Trophoblast cell (in vitro differentiated cells and primary cell): ENCODE data around the gene FRMPD4.

Experiments
- DNase-seq, 2 donors: peaks; one replicate each; pipeline ENCODE4 v3.0.0-alpha.2; 2016
- H2AFZ ChIP-seq: 2 replicates; pipeline ENCODE4 v1.6.1; 2013; ENCODE audit warnings: low read length, moderate library complexity, mild to moderate bottlenecking; ENCODE audit not compliant: insufficient read depth, poor library complexity
- H2AK5ac ChIP-seq: 2 replicates; pipeline ENCODE4 v1.6.1; 2013; ENCODE audit warnings: mild to moderate bottlenecking, low read length
- H2BK120ac ChIP-seq: 2 replicates; pipeline ENCODE4 v1.6.1; 2013; ENCODE audit warnings: low read length, mild to moderate bottlenecking, moderate library complexity; ENCODE audit not compliant: insufficient read depth, poor library complexity
- H2BK12ac ChIP-seq: 2 replicates; pipeline ENCODE4 v1.6.1; 2013; ENCODE audit warnings: mild to moderate bottlenecking, low read length, moderate library complexity
- H2BK5ac ChIP-seq: 2 replicates; pipeline ENCODE4 v1.6.1; 2013; ENCODE audit warnings: low read length, low read depth, moderate library complexity, mild to moderate bottlenecking; ENCODE audit not compliant: poor library complexity
- H3K14ac ChIP-seq: 2 replicates; pipeline ENCODE4 v1.6.1; 2013; ENCODE audit warnings: mild to moderate bottlenecking, low read length
- H3K18ac ChIP-seq: 2 replicates; pipeline ENCODE4 v1.6.1; 2013; ENCODE audit warnings: mild to moderate bottlenecking, low read length
- H3K23ac ChIP-seq: 2 replicates; pipeline ENCODE4 v1.6.1; 2013; ENCODE audit warnings: low read length
- H3K27ac ChIP-seq: 2 replicates; pipeline ENCODE4 v1.5.1; 2013; ENCODE audit warnings: low read depth, mild to moderate bottlenecking, inconsistent platforms, low read length, moderate library complexity
- H3K27me3 ChIP-seq: 2 replicates; pipeline ENCODE4 v1.6.1; 2013; ENCODE audit warnings: inconsistent platforms, mild to moderate bottlenecking, low read length, moderate library complexity; ENCODE audit not compliant: insufficient read depth
- H3K36me3 ChIP-seq, 2 experiments: 1 replicate in 1 of 2; 2 replicates in 1 of 2; pipeline ENCODE4 v1.6.1; 2013; ENCODE audit warnings: low read length in 2 of 2, mild to moderate bottlenecking in 2 of 2, moderate library complexity in 1 of 2; ENCODE audit not compliant: insufficient read depth in 2 of 2, control insufficient read depth in 1 of 2
- H3K4ac ChIP-seq: 2 replicates; pipeline ENCODE4 v1.6.1; 2013; ENCODE audit warnings: low read depth, mild to moderate bottlenecking, low read length, moderate library complexity
- H3K4me1 ChIP-seq, 2 experiments: 1 replicate in 1 of 2; 2 replicates in 1 of 2; pipeline ENCODE4 v1.6.1; 2013; ENCODE audit warnings: low read length in 2 of 2, mild to moderate bottlenecking in 2 of 2, moderate library complexity in 1 of 2; ENCODE audit not compliant: insufficient read depth in 2 of 2, control insufficient read depth in 1 of 2
- H3K4me2 ChIP-seq: 2 replicates; pipeline ENCODE4 v1.6.1; 2013; ENCODE audit warnings: inconsistent platforms, mild to moderate bottlenecking, low read length, moderate library complexity
- H3K4me3 ChIP-seq: 2 replicates; pipeline ENCODE4 v1.5.1; 2013; ENCODE audit warnings: mild to moderate bottlenecking, low read depth, low read length, inconsistent platforms
- H3K79me1 ChIP-seq: one replicate; pipeline ENCODE4 v1.6.1; 2013; ENCODE audit warnings: low read length
- H3K79me2 ChIP-seq: 2 replicates; pipeline ENCODE4 v1.6.1; 2013; ENCODE audit warnings: low read length, mild to moderate bottlenecking; ENCODE audit not compliant: control insufficient read depth, insufficient read depth, poor library complexity
- H3K9ac ChIP-seq: 2 replicates; pipeline ENCODE4 v1.6.1; 2013; ENCODE audit warnings: mild to moderate bottlenecking, low read length
- H3K9me3 ChIP-seq: 2 replicates; pipeline ENCODE4 v1.6.1; 2013; ENCODE audit warnings: low read depth, mild to moderate bottlenecking, control low read depth, inconsistent platforms, low read length; ENCODE audit not compliant: insufficient read depth
- H4K12ac ChIP-seq: 2 replicates; pipeline ENCODE4 v1.6.1; 2013; ENCODE audit warnings: low read depth, mild to moderate bottlenecking, low read length, moderate library complexity
- H4K8ac ChIP-seq: 2 replicates; pipeline ENCODE4 v1.6.1; 2013; ENCODE audit warnings: low read depth, mild to moderate bottlenecking, low read length, moderate library complexity
- H4K91ac ChIP-seq: one replicate; pipeline ENCODE4 v1.6.1; 2013; ENCODE audit warnings: low read depth, mild to moderate bottlenecking, low read length, moderate library complexity
- WGBS: extraction: QIAGEN DNeasy Blood & Tissue Kit; methylation state at CpG from one replicate; pipeline ENCODE4 v1.1.7; 2013; ENCODE audit warnings: missing lambda C conversion rate; ENCODE audit not compliant: insufficient read length, insufficient coverage; ENCODE audit errors: extremely low coverage; 5-methylcytosine and 5-hydroxymethylcytosine counted together

FRMPD4 gene

DNA sequence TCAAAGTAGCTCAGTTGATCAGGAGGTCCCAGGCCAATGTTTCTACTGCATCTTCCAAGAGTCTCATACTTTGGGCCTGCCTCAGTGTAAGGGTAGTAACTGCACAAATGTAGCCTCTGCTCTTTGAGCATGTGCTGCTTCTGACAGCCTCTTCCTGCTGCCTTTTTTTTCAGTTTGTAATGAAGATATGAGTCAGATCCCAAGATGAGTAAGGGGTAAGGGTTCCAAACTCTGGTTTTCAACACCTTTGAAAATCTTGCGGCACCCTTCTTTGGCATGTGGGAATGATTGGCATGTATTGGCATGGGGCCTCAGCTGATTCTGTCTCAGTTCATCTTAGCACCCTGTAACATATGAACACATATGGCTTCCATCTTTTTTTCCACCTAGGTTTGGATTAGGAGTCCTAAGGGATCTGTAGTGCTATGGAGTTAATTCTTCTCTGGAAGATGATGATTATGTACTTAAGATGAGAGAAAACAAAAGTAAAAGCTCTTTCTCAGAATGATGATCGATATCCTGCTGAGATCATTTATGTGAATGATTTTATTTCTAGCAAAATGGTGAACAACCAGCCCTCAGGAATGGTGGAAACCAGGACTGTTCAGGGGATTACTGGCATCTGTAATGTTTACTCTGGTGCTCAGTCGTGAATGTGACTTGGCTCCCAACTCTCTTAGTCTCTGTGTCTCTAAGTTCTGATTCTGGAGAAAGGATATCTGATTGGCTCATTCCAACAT lies 534.3 kb downstream of the FRMPD4 start:
- no peaks in the 10 kb centered on the region for H3K36me3 ChIP-seq
- no peaks in the 10 kb centered on the region for H3K9me3 ChIP-seq
- H3K4me1 ChIP-seq, result no peaks in the 10 kb centered on the region
- no peaks in the 10 kb centered on the region for H3K27me3 ChIP-seq
- H3K79me2 ChIP-seq, result no peaks in the 10 kb centered on the region
- no CpG with 5 or more reads among the region's 3 CpGs for WGBS
- no peak overlapping the region for H2AK5ac ChIP-seq
- H3K4me2 ChIP-seq, result no peak overlapping the region
- H3K18ac ChIP-seq, result no peak overlapping the region
- no peak overlapping the region for H3K4ac ChIP-seq
- no peak overlapping the region for H2BK12ac ChIP-seq
- H3K14ac ChIP-seq, result no peak overlapping the region
- no peak overlapping the region for H3K23ac ChIP-seq
- H2BK120ac ChIP-seq, result no peak overlapping the region
- H4K8ac ChIP-seq, result no peak overlapping the region
- H3K4me3 ChIP-seq, result no peak overlapping the region
- no peaks in the 10 kb centered on the region for H3K79me1 ChIP-seq
- no peak for DNase-seq
- H4K12ac ChIP-seq, result no peak overlapping the region
- H2BK5ac ChIP-seq, result no peak overlapping the region
- H2AFZ ChIP-seq, result no peak overlapping the region
- H3K27ac ChIP-seq, result no peak overlapping the region
- no peak overlapping the region for H3K9ac ChIP-seq
- H4K91ac ChIP-seq, result no peak overlapping the region

DNA sequence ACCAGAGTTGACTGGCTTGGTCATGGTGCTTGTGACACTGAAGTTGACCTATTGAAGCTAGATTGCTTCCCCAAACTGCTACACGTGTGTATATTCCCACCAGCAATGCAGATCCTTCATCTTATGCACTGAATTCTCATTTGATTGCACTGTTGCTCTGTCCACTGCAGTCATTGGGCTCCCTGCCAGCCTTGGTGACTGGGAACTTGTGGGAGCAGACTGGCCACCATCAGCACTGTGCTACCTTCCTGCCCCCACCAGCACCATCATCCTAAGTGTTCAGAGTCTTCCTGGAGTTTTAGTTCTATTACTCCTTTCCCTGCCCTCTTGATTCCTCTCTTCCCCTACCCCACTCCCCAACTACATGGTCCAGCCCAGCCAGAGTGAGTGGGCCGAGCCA lies 535.2 kb downstream of the FRMPD4 start:
- Histone ChIP-seq H2BK120ac (no peak overlapping the region), H3K4ac (no peak overlapping the region), H3K4me3 (no peak overlapping the region), H2BK12ac (no peak overlapping the region), H3K9me3 (no peaks in the 10 kb centered on the region), H3K27ac (no peak overlapping the region), H3K79me1 (no peaks in the 10 kb centered on the region), H2BK5ac (no peak overlapping the region), H3K4me1 (no peaks in the 10 kb centered on the region), H4K91ac (no peak overlapping the region), H2AK5ac (no peak overlapping the region), H3K79me2 (no peaks in the 10 kb centered on the region), H3K14ac (no peak overlapping the region), H3K23ac (no peak overlapping the region), H4K8ac (no peak overlapping the region), H3K4me2 (no peak overlapping the region), H3K36me3 (no peaks in the 10 kb centered on the region), H2AFZ (no peak overlapping the region), H3K27me3 (no peaks in the 10 kb centered on the region), H3K9ac (no peak overlapping the region), H4K12ac (no peak overlapping the region), H3K18ac (no peak overlapping the region)
- no CpG with 5 or more reads among the region's 2 CpGs for WGBS
- no peak for DNase-seq

DNA sequence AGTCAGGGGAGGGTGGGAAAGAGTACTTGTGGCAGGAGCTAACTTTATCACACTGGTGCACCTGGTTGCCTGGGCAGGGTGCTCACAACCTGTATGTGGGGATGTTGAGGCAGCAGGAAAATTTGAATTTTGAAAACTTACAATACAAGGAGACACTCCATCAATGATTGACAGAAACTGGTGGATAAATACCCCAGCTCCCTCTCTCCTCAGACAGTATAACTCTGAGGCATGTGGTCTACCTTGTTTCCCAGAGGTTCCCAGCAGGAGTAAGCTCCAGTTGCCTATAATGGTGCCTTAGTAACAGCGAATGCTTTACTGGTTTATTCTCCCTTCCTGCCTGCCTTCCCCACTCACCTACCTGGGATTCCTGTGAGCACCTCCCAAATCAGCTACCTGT lies 541.2 kb downstream of the FRMPD4 start:
- Histone ChIP-seq H2AK5ac (no peak overlapping the region), H2AFZ (no peak overlapping the region), H2BK120ac (no peak overlapping the region), H3K79me2 (no peaks in the 10 kb centered on the region), H3K79me1 (no peaks in the 10 kb centered on the region), H3K4me2 (no peak overlapping the region), H3K4me1 (no peaks in the 10 kb centered on the region), H3K27me3 (no peaks in the 10 kb centered on the region), H3K27ac (no peak overlapping the region), H4K91ac (no peak overlapping the region), H3K23ac (no peak overlapping the region), H3K9ac (no peak overlapping the region), H3K36me3 (no peaks in the 10 kb centered on the region), H3K4me3 (no peak overlapping the region), H4K8ac (no peak overlapping the region), H3K18ac (no peak overlapping the region), H2BK5ac (no peak overlapping the region), H3K4ac (no peak overlapping the region), H2BK12ac (no peak overlapping the region), H3K9me3 (no peaks in the 10 kb centered on the region), H4K12ac (no peak overlapping the region), H3K14ac (no peak overlapping the region)
- DNase-seq, result no peak
- no CpG with 5 or more reads among the region's 1 CpG for WGBS

DNA sequence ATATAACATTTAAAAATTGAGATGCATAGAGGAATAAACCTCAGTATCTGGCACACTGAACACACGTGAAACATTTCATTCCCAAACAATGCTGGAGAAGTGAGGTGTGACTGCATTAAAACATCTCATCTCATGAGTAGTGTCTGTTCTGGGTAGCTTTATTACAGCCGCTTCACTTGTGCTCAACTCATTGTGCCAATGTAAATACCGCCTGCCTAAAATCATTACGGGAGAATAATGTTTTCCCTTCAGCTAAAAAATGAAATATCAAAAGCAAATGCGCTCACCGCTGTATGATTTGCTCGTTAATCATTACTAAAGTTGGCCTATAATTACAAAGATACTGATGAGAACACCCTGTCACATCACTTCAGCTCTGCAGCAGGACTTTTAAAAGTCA lies 542.8 kb downstream of the FRMPD4 start:
- no peak overlapping the region for H2BK5ac ChIP-seq
- no peak overlapping the region for H3K4me3 ChIP-seq
- H3K9ac ChIP-seq, result no peak overlapping the region
- WGBS, result no CpG with 5 or more reads among the region's 7 CpGs
- no peaks in the 10 kb centered on the region for H3K4me1 ChIP-seq
- no peak overlapping the region for H3K27ac ChIP-seq
- no peaks in the 10 kb centered on the region for H3K36me3 ChIP-seq
- H2BK12ac ChIP-seq, result no peak overlapping the region
- H3K14ac ChIP-seq, result no peak overlapping the region
- no peaks in the 10 kb centered on the region for H3K9me3 ChIP-seq
- H3K79me1 ChIP-seq, result no peaks in the 10 kb centered on the region
- H3K27me3 ChIP-seq, result no peaks in the 10 kb centered on the region
- no peak for DNase-seq
- H3K18ac ChIP-seq, result no peak overlapping the region
- no peak overlapping the region for H4K12ac ChIP-seq
- H3K4me2 ChIP-seq, result no peak overlapping the region
- H2BK120ac ChIP-seq, result no peak overlapping the region
- no peak overlapping the region for H2AK5ac ChIP-seq
- no peak overlapping the region for H4K91ac ChIP-seq
- no peak overlapping the region for H2AFZ ChIP-seq
- H3K79me2 ChIP-seq, result no peaks in the 10 kb centered on the region
- H4K8ac ChIP-seq, result no peak overlapping the region
- H3K4ac ChIP-seq, result no peak overlapping the region
- no peak overlapping the region for H3K23ac ChIP-seq
